K562 (cell line): ENCODE data around the gene METTL3. TPM values are rescaled to one million over a fixed set of nuclear protein-coding genes. Genes with fewer than 3 reads are reported as not detected.

Experiments
- CBX8 ChIP-seq: fragments of 200-600 bp; sonication (generic); IDR thresholded peaks from 2 replicates; pipeline ENCODE4 v1.6.1; 2012; ENCODE audit warnings: borderline replicate concordance, mixed run types, low read depth, mild to moderate bottlenecking, moderate library complexity, mixed read lengths, low read length, control low read depth, inconsistent platforms; ENCODE audit not compliant: poor library complexity, severe bottlenecking; ENCODE audit errors: extremely low read depth
- CHD2 ChIP-seq: IDR thresholded peaks from 2 replicates; pipeline ENCODE4 v1.6.1; 2011; ENCODE audit warnings: low read depth, low read length
- DPF2 ChIP-seq: fragments of 450-650 bp; IDR thresholded peaks from 2 replicates; pipeline ENCODE4 v1.6.1; 2016
- HEY1 ChIP-seq: fragments of 250-450 bp; sonication (Bioruptor Pico); IDR thresholded peaks from 2 replicates; pipeline ENCODE4 v1.5.0; 2020; ENCODE audit warnings: mild to moderate bottlenecking, moderate library complexity, borderline replicate concordance
- ID3 ChIP-seq, 2 experiments: fragments of 250-450 bp in 1 of 2; fragments of 450-650 bp in 1 of 2; sonication (Bioruptor Pico) in 1 of 2; IDR thresholded peaks; 2 replicates each; pipeline versions ENCODE4 v1.6.1 to v1.8.0; 2016 to 2021; ENCODE audit warnings: mild to moderate bottlenecking in 2 of 2, moderate library complexity in 2 of 2, missing compliant biosample characterization in 1 of 2, missing genetic modification characterization in 1 of 2
- MAX ChIP-seq: sonication (generic); formaldehyde crosslinking; IDR thresholded peaks from 2 replicates; pipeline ENCODE4 v1.9.0; 2022; ENCODE audit warnings: mild to moderate bottlenecking, missing genetic modification reagents
- MAZ ChIP-seq, 2 experiments: fragments of 450-650 bp in 1 of 2; sonication (generic) in 1 of 2; formaldehyde crosslinking; IDR thresholded peaks in 1 of 2; conservative IDR thresholded peaks in 1 of 2; 2 replicates each; pipeline versions ENCODE4 v1.4.0 to v1.5.0; 2020; ENCODE audit warnings: mild to moderate bottlenecking in 1 of 2, missing genetic modification reagents in 1 of 2
- MGA ChIP-seq: fragments of 450-650 bp; IDR thresholded peaks from 2 replicates; pipeline ENCODE4 v1.6.1; 2016; ENCODE audit warnings: mild to moderate bottlenecking, moderate library complexity
- RBM25 ChIP-seq: fragments of 200-400 bp; formaldehyde crosslinking; IDR thresholded peaks from 2 replicates; pipeline ENCODE4 v1.6.1; 2018; ENCODE audit warnings: low read length, low read depth, moderate library complexity; ENCODE audit not compliant: severe bottlenecking
- SMAD2 ChIP-seq: fragments of 150-350 bp; IDR thresholded peaks from 2 replicates; pipeline ENCODE4 v1.6.1; 2014; ENCODE audit warnings: low read depth, mild to moderate bottlenecking, low read length
- SREBF1 ChIP-seq: fragments of 150-350 bp; IDR thresholded peaks from 2 replicates; pipeline ENCODE4 v1.6.1; 2014; ENCODE audit warnings: antibody characterized with exemption, low read depth, low read length, borderline replicate concordance
- ZFX ChIP-seq: sonication (generic); formaldehyde crosslinking; IDR thresholded peaks from 2 replicates; pipeline ENCODE4 v1.8.0; 2022; ENCODE audit warnings: mild to moderate bottlenecking, missing genetic modification reagents, moderate library complexity
- ZNF444 ChIP-seq: fragments of 250-450 bp; sonication (Bioruptor Pico); IDR thresholded peaks from 2 replicates; pipeline ENCODE4 v1.4.0; 2020; ENCODE audit warnings: mild to moderate bottlenecking, moderate library complexity
- polyA plus RNA-seq, 8 experiments: library from polyadenylated mRNA; depleted of rRNA in 4 of 8; stranded (reverse) in 5 of 8; unstranded in 3 of 8; fragments of >200 nt; fragmentation: Nextera tagmentation in 2 of 8; fragmentation: Illumina TruSeq in 1 of 8; extraction: Ambion mirVana in 2 of 8; extraction: Trizol in 1 of 8; gene quantifications; 2 replicates each; pipeline versions ENCODE4 v1.2.1 to v1.2.3, GENCODE V29; 2011 to 2014; ENCODE audit warnings: inconsistent platforms in 1 of 8, missing spikeins in 1 of 8
- total RNA-seq, 7 experiments: library from RNA; depleted of rRNA in 6 of 7; stranded (reverse); fragments of >200 nt in 6 of 7; fragmentation: Illumina TruSeq in 2 of 7; extraction: Trizol in 2 of 7; gene quantifications; 2 replicates each; pipeline versions ENCODE4 v1.2.1 to v1.2.3, GENCODE V29; 2011 to 2021; ENCODE audit warnings: low replicate concordance in 1 of 7

METTL3 gene
- total and polyA plus RNA-seq, 9 of the 15 experiments (the other 6 are each of a cell fraction or from before 2014, with no cell fraction given) = 42.1 to 151 (median 65.7) TPM

- TF ChIP-seq MAZ (CRISPR knock-in tag; conservative IDR thresholded peaks at IDR 0.05 in 1 of 2, IDR thresholded peaks at IDR 0.05 in 1 of 2) = peak; percentile 55 to 86; a peak in 3 of 4 replicates
- no peak for TF ChIP-seq RBM25
- TF ChIP-seq DPF2 = 0 out of 2 replicates have a peak, but pooled peaks have one; percentile 21
- TF ChIP-seq ID3 (CRISPR knock-in tag; IDR thresholded peaks at IDR 0.05) = no peak
- no peak for TF ChIP-seq ID3 (tag; IDR thresholded peaks at IDR 0.05)
- no peak for TF ChIP-seq MGA
- no peak for TF ChIP-seq MAX (CRISPR knock-in tag)
- TF ChIP-seq CHD2 = no peak
- TF ChIP-seq ZFX (CRISPR knock-in tag) = peak; percentile 61
- TF ChIP-seq SREBF1 = no peak
- no peak for TF ChIP-seq SMAD2
- no peak for TF ChIP-seq CBX8
- no peak for TF ChIP-seq HEY1 (CRISPR knock-in tag)
- TF ChIP-seq ZNF444 (CRISPR knock-in tag) = no peak
Observed at GRCh38 chr14:21476925-21477681, 34.0 kb downstream of the METTL3 start, which contains the start of the genes RAB2B and TOX4 (continued).
